H1 (cell line): ENCODE data around the gene ALDH3A1. TPM values are rescaled to one million over a fixed set of nuclear protein-coding genes. Genes with fewer than 3 reads are reported as not detected.

Experiments used
- HDAC6 ChIP-seq: IDR thresholded peaks from one replicate; pipeline ENCODE4 v1.7.1; 2012; ENCODE audit warnings: low read depth, mild to moderate bottlenecking, inconsistent platforms, low read length, moderate library complexity
- RAD21 ChIP-seq, 2 experiments: IDR thresholded peaks in 1 of 2; conservative IDR thresholded peaks in 1 of 2; 2 replicates each; pipeline ENCODE4 v1.6.1; 2011; ENCODE audit warnings: low read depth in 2 of 2, low read length in 2 of 2, improper control_type of control experiment in 1 of 2, inconsistent platforms in 1 of 2, mild to moderate bottlenecking in 1 of 2, moderate library complexity in 1 of 2
- polyA plus RNA-seq, 7 experiments: library from polyadenylated mRNA; depleted of rRNA in 3 of 7; stranded (reverse) in 5 of 7; unstranded in 2 of 7; fragments of >200 nt in 5 of 7; fragments of 200-250 nt in 2 of 7; gene quantifications; 1 replicate in 5 of 7; 2 replicates in 1 of 7; 4 replicates in 1 of 7; pipeline versions ENCODE4 v1.2.1 to v1.2.3, GENCODE V29; 2011 to 2013; ENCODE audit warnings: missing spikeins in 2 of 7, mixed read lengths in 2 of 7
- total RNA-seq: library from RNA; stranded (reverse); fragmentation: NEBNext Ultra II Directional; extraction: Animal tissue kit (Norgen Biotek cat#: 25700); gene quantifications from 2 replicates; pipeline ENCODE4 v1.2.1, GENCODE V29; 2021

The ALDH3A1 gene
- total and polyA plus RNA-seq, 2 of the 8 experiments (the other 6 are each of a cell fraction or from before 2014, with no cell fraction given), result 0.37 to 1.4 TPM

DNA sequence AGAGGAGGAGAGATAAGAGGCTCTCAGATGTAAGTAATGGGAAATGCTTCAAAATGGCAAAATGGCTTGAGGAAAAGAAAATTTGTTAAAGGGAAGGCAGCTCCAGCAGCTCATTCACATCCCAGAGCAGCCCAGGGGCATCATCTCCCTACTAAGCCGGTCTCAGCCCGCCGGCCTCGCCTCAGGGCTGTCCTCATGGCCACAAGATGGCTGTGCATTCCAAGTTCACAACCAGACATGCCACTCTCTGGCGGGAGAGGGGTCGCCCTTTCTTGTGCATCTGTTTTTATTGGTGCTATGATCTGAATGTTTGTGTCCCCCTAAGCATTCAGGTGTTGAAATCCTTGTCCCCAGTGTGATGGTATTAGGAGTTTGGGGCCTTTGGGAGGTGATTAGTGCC is 18.2 kb downstream of the ALDH3A1 start (continued):
- no peak for TF ChIP-seq HDAC6
- TF ChIP-seq RAD21 (IDR thresholded peaks at IDR 0.05 in 1 of 2, conservative IDR thresholded peaks at IDR 0.05 in 1 of 2; ENCODE audit: low read depth in 2 of 2, low read length in 2 of 2), result no peak
